Measurements from ENCODE around the gene SHH.

SHH gene

GRCh38 chr7:155834486-155835048 lies 22.3 kb upstream of the SHH start:
- CTCF ChIA-PET, result interaction anchor here (0.5 kb wide), 1 partner anchor 906 kb away, joined by 3 read pairs; no protein-coding TSS in a partner anchor
- Histone ChIP-seq H3K4me1 (ENCODE audit: control insufficient read depth, insufficient read depth, low read length) (no peaks in the 10 kb centered on the region), H3K4me3 (ENCODE audit: low read depth, low read length) (no peak overlapping the region), H3K36me3 (ENCODE audit: control insufficient read depth in 2 of 2, insufficient read depth in 1 of 2, low read length in 2 of 2) (no peaks in the 10 kb centered on the region), H3K9me3 (ENCODE audit: control insufficient read depth, insufficient read depth, low read depth, low read length) (no peaks in the 10 kb centered on the region), H3K27ac (ENCODE audit: extremely low read depth, low read depth, low read length) (no peak overlapping the region)
- TF ChIP-seq ZNF324 (tag by site-specific recombination; IDR thresholded peaks at IDR 0.05), result no peak
- TF ChIP-seq ZNF354C (tag by site-specific recombination; IDR thresholded peaks at IDR 0.05; ENCODE audit: borderline replicate concordance, low read depth), result no peak
- TF ChIP-seq ZBTB1 (tag by site-specific recombination; IDR thresholded peaks at IDR 0.05), result no peak
- no peak for TF ChIP-seq ZNF521 (tag by site-specific recombination; IDR thresholded peaks at IDR 0.05)
- TF ChIP-seq ZNF221 (tag by site-specific recombination; IDR thresholded peaks at IDR 0.05; ENCODE audit: borderline replicate concordance), result no peak
- TF ChIP-seq ZNF335 (tag by site-specific recombination; conservative IDR thresholded peaks at IDR 0.05), result no peak
- TF ChIP-seq MYNN (tag by site-specific recombination; IDR thresholded peaks at IDR 0.05; ENCODE audit: borderline replicate concordance), result no peak
- no peak for TF ChIP-seq GLIS1 (tag by site-specific recombination; IDR thresholded peaks at IDR 0.05)
- no peak for TF ChIP-seq ZNF626 (tag by site-specific recombination; IDR thresholded peaks at IDR 0.05)
- TF ChIP-seq ZNF146 (tag by site-specific recombination; IDR thresholded peaks at IDR 0.05), result no peak
- TF ChIP-seq SP3 (tag by site-specific recombination; IDR thresholded peaks at IDR 0.05), result no peak
- no peak for TF ChIP-seq ZNF624 (tag by site-specific recombination; IDR thresholded peaks at IDR 0.05)
- no peak for TF ChIP-seq GFI1B (tag by site-specific recombination; IDR thresholded peaks at IDR 0.05)
- no peak for TF ChIP-seq GLI2 (tag by site-specific recombination; IDR thresholded peaks at IDR 0.05; ENCODE audit: borderline replicate concordance, low read depth)
- no peak for TF ChIP-seq YY2 (tag by site-specific recombination; IDR thresholded peaks at IDR 0.05)
- POLR2A ChIA-PET, result no interaction called here

DNA sequence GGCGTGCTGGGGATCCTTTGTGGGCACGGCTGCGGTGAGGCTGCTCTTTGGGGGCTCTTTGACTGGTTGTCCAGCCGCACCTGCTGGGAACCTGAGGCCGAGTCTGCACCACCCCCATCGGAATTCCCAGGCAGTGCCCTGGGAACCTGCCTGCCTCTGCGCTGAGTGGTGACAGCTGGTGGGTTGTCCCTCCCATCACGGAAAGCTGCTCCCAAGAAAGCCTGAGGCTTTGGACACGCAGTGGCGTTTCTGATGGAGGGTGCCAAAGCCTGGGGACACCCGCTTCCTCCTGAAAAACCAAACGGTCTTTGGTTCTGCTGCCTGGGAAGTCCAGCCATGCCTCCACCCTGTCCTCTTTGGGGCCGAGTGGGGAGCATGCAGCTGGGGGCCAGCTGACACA lies 21.4 kb upstream of the SHH start:
- H3K36me3 ChIP-seq (ENCODE audit: control insufficient read depth in 2 of 2, insufficient read depth in 1 of 2, low read length in 2 of 2), result no peaks in the 10 kb centered on the region
- H3K9me3 ChIP-seq (ENCODE audit: control insufficient read depth, insufficient read depth, low read depth, low read length), result no peaks in the 10 kb centered on the region
- H3K27ac ChIP-seq (ENCODE audit: extremely low read depth, low read depth, low read length), result no peak overlapping the region
- H3K4me1 ChIP-seq (ENCODE audit: control insufficient read depth, insufficient read depth, low read length), result no peaks in the 10 kb centered on the region
- ChIA-PET CTCF (interaction anchor here (0.5 kb wide), 1 partner anchor 905 kb away, joined by 3 read pairs; no protein-coding TSS in a partner anchor), POLR2A (no interaction called here)
- no peak overlapping the region for H3K4me3 ChIP-seq (ENCODE audit: low read depth, low read length)
- TF ChIP-seq OVOL3 (tag by site-specific recombination; IDR thresholded peaks at IDR 0.05), result no peak
- no peak for TF ChIP-seq ZNF140 (tag by site-specific recombination; IDR thresholded peaks at IDR 0.05)
- TF ChIP-seq HOXC10 (CRISPR knock-in tag; IDR thresholded peaks at IDR 0.05), result no peak
- TF ChIP-seq ZNF2 (tag by site-specific recombination; IDR thresholded peaks at IDR 0.05), result no peak
- TF ChIP-seq HOXD13 (CRISPR knock-in tag; IDR thresholded peaks at IDR 0.05; ENCODE audit: borderline replicate concordance), result no peak
- no peak for TF ChIP-seq ZNF449 (tag by site-specific recombination; IDR thresholded peaks at IDR 0.05)
- no peak for TF ChIP-seq ZNF175 (tag by site-specific recombination; IDR thresholded peaks at IDR 0.05)
- TF ChIP-seq YY1 (tag by site-specific recombination; IDR thresholded peaks at IDR 0.05), result no peak
- TF ChIP-seq ZNF555 (tag by site-specific recombination; conservative IDR thresholded peaks at IDR 0.05), result no peak
- TF ChIP-seq WT1 (tag by site-specific recombination; IDR thresholded peaks at IDR 0.05), result no peak
- TF ChIP-seq ZXDB (tag by site-specific recombination; IDR thresholded peaks at IDR 0.05), result no peak
- TF ChIP-seq ZNF548 (tag by site-specific recombination; IDR thresholded peaks at IDR 0.05), result no peak
- TF ChIP-seq, protein P1, sequence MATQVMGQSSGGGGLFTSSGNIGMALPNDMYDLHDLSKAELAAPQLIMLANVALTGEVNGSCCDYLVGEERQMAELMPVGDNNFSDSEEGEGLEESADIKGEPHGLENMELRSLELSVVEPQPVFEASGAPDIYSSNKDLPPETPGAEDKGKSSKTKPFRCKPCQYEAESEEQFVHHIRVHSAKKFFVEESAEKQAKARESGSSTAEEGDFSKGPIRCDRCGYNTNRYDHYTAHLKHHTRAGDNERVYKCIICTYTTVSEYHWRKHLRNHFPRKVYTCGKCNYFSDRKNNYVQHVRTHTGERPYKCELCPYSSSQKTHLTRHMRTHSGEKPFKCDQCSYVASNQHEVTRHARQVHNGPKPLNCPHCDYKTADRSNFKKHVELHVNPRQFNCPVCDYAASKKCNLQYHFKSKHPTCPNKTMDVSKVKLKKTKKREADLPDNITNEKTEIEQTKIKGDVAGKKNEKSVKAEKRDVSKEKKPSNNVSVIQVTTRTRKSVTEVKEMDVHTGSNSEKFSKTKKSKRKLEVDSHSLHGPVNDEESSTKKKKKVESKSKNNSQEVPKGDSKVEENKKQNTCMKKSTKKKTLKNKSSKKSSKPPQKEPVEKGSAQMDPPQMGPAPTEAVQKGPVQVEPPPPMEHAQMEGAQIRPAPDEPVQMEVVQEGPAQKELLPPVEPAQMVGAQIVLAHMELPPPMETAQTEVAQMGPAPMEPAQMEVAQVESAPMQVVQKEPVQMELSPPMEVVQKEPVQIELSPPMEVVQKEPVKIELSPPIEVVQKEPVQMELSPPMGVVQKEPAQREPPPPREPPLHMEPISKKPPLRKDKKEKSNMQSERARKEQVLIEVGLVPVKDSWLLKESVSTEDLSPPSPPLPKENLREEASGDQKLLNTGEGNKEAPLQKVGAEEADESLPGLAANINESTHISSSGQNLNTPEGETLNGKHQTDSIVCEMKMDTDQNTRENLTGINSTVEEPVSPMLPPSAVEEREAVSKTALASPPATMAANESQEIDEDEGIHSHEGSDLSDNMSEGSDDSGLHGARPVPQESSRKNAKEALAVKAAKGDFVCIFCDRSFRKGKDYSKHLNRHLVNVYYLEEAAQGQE (tag by site-specific recombination; IDR thresholded peaks at IDR 0.05), result no peak
- TF ChIP-seq ZNF530 (tag by site-specific recombination; IDR thresholded peaks at IDR 0.05; ENCODE audit: low read depth), result no peak
- TF ChIP-seq ZFHX2 (tag by site-specific recombination; conservative IDR thresholded peaks at IDR 0.05), result no peak
